HT-29 (cell line): Measurements from ENCODE around the gene LEKR1. TPM values are rescaled to one million over a fixed set of nuclear protein-coding genes. Genes with fewer than 3 reads are reported as not detected.
"Not testable (repeated sequence)": the region's sequence is repeated elsewhere in the genome, so short reads cannot be mapped to it uniquely, and the experiment has no call there.

ENCODE experiments used
- DNase-seq: peaks from one replicate; pipeline ENCODE4 v3.0.0-alpha.2; 2015; ENCODE audit warnings: low spot score
- total RNA-seq: library from RNA; depleted of rRNA; stranded (reverse); fragments of >200 nt; shearing (Covaris generic); gene quantifications from 2 replicates; pipeline ENCODE4 v1.2.3, GENCODE V29; 2014

LEKR1 gene
- total RNA-seq, 1 experiment from 2014 or later = 3.1 TPM

DNA sequence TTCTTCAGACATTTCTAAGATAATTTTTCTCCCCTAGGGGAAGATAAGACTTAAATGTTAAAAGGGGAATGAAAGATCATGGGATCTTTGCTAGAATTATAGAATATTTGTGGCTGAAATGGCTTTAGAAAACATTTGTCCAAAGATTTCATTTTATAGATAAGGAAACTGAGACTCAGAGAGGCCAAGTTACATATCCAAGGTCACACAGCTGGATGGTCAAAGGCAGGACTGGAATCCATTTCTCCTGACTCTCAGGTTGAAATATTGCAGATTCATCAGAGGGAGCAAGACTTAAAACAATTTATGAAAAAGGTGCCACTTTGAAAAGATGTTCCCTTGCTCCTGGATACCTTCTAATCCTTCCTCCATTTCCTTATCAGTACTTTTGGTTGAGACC lies 19.5 kb upstream of the LEKR1 start:
- DNase-seq = no peak

- no peak for DNase-seq
These were observed 18.1 kb upstream of the LEKR1 start for GRCh38 chr3:156808025-156808424.

GRCh38 chr3:156811089-156811862 lies 14.9 kb upstream of the LEKR1 start:
- peak; percentile 57 for DNase-seq

GRCh38 chr3:156812521-156813335 lies 13.4 kb upstream of the LEKR1 start:
- peak; percentile 90 for DNase-seq

- DNase-seq = peak; percentile 33
These were observed 11.9 kb upstream of the LEKR1 start for GRCh38 chr3:156814295-156814694.

DNA sequence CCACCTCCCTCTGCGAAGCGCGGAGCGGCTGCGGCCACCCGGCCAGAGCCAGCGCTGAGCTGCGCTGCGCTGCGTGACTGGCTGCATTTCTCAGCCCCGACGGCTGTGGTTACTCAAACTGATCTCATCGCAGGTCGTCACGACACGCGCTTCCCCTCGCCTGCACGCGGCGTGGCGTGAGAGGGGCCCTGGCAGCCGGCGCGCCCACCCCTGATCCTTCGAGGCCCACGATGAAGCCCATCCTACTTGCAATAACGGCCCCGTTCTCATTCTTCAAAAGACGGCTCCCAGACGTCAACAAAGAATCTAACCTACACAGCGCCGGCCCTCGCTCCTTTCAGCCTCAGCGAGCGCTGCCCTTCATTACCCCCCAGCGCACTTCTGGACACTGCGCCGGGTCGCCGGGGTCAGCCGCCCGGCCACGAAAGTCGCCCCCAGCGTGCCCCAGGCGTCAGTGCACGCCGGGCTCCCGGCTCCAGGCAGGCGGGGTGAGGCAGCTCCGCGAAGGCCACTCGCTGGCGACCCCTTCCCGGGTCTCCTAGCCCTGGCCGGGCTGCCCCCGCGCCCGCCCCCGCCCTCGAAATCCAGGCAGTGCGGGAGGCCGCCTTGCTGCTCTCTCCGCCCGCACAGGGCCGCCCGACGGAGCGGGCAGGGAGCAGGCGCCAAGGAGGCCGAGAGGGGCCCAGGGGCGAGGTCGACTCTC lies 9.9 kb upstream of the LEKR1 start:
- DNase-seq = no peak

GRCh38 chr3:156816794-156817645 lies 9.1 kb upstream of the LEKR1 start:
- DNase-seq = peak; percentile 97

- peak; percentile 76 for DNase-seq
These were observed 8.4 kb upstream of the LEKR1 start for GRCh38 chr3:156817646-156818272.

- DNase-seq = peak; percentile 63
These were observed 7.9 kb upstream of the LEKR1 start for GRCh38 chr3:156818273-156818651.

DNA sequence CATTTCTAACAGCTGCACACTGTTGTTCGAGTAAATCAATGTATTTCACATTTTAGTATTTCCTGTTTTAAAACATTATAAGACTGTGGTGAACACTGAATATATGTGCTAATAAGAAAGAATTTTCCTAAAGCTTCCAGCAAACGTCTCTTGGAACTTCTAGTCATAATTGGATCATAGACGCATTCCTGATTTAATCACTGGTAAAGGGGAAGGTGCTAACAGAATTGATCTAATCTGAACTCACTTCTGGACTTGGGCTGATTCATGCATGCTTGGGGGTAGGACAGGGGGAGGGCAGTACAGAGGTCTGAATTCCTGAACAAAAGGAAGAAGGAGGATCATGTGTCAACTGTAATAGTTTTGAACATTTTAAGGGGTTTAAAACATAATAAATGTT lies 7.3 kb upstream of the LEKR1 start:
- DNase-seq = peak; percentile 79

DNA sequence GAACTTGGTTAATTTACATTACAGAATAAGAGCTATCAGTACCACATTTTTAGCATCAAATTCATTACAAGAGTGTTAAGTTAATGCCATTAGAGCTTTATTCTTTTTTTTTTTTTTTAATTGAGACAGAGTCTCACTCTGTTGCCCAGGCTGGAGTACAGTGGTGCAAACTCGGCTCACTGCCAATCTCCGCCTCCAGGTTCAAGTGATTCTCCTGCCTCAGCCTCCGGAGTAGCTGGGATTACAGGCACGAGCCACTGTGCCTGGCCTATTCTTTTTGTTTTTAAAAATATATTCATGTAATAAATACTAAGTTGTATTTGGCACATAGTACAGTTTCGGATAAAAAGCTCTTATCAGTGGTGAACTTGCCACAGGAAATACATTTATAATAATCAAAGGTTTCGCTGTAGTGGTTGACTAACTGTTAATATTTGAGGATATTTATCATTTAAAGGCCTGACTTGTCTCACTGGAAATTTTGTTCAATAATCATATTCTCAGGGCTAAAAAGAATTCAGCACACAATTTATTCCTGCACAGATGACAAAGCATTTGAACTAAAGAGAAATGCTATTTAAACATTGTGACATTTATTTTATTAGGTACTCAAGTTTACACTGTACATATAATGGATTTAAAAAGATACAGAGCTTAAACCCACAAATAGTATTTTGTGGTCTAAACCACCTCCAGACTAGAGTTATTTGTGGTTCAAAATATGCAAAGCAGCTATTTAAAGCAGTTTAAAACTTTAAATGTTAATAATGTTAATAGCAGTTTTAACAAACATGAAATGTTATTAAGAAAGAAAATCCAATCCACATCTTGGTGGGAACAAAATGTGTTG lies 6.1 kb upstream of the LEKR1 start:
- DNase-seq = no peak

GRCh38 chr3:156820692-156821080 lies 5.5 kb upstream of the LEKR1 start:
- no peak for DNase-seq

- DNase-seq = not testable (repeated sequence)
These were observed 3.4 kb upstream of the LEKR1 start for GRCh38 chr3:156822626-156823260.

DNA sequence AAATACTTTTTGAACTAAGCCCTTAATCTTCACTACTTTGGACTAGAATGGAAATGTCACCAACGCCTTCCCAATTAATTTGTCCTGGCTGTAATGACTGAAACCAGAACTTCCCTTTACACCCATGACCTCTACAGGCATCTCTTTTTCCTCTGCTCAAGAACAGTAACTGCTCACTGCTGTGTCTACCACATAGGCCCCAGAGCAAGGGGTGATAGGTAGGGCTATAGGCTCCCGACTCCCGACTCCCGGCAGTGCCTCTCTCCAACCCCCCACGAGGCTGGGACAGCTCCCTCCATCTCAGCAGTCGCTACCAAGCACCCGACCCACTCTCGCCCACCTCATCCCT lies 384 bp upstream of the LEKR1 start:
- DNase-seq = no peak

DNA sequence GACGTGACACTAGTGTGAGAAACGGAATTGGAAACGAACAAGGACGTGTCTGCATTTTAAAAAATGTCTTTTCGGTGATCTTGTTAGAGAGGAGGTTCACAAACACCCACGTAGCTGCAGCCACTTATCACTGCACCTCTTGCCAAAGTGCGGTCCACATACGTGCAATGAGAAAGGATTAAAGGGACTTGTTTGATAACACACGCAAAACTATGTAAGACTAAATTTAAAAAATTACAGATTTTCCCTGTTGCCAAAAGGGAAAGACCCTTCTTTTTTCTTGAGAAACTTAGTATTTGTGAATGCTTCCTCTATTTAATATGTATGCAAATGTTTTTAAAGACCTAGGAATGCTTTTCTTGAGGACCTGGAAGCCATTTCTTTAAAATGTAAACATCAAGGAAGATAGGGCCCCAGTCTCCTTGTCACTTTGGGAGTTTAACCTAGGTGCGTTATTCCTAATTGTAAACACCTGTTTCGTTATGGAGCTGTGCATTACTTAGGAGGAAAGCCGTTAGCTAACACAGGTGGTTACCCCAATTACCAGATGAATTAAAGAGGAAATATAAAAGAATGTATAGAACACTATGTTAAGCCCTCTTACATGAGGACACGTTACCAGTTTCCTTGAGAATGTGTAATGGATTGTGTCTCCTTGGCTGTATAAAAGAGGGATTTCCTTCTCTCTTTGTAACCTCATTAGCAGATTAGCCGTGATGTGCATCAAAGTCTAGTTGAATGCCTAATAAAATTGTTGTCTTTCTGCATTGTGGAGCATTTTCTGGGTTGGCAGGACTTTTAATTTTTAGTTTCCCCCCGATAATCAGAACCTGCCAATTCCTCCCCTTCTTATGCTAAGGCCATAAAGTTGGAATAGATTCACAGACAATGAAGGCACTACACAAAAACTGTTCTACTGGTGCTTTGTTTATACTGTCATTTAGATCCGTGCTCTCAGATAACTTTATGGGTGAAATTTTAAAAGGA lies 1.0 kb downstream of the LEKR1 start:
- DNase-seq = peak; percentile 62

DNA sequence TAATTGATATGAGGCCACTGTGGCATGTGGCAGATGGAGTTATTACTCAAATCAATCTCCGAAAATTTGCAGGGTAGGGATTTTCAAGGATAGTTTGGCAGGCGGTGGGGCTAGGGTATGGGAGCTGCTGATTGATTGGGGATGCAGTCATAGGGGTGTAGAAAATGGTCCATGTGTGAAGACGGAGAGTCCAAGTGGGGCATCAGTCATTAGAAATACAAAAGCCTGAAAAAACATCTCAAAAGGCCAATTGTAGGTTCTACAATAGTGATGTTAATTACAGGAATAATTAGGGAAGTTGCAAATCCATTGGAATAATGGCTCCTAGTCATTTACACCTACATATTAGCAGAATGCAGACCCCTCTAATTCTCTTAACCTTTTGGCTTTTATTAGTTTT lies 4.9 kb downstream of the LEKR1 start:
- no peak for DNase-seq

GRCh38 chr3:156834435-156834834 lies 8.3 kb downstream of the LEKR1 start:
- DNase-seq = no peak

DNA sequence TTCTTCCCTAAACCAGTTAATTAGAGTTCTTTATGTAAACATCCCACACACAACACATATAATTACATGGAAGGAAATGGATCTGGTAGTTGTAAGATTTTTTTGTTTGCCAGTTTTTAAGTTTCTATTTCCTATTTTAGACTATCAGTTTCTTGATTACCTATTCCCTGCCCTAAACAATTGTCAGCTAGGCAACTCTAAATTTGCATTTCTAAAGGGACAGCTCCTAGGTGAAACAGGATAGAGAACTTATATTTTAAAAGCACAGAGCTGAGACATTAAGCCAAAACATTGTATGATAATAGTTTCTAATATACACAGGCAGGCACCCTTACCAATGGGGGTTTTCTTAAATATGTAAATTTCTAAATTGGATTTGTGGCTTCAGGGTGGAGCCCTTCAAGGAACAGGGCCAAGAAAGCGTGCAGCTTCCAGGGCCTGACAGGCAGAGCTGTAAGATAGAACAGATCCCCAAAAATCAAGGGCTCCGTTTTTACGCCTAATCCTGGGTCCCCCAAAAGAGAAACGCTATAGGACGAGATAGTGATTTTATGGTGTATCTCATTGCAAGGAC lies 8.9 kb downstream of the LEKR1 start:
- DNase-seq = no peak
